ENCODE results near the gene ZMYND11. TPM values are rescaled to one million over a fixed set of nuclear protein-coding genes. Genes with fewer than 3 reads are reported as not detected.

The ZMYND11 gene
- total RNA-seq, 2 donors from 2014 or later = 34.2 to 37.7 TPM

DNA sequence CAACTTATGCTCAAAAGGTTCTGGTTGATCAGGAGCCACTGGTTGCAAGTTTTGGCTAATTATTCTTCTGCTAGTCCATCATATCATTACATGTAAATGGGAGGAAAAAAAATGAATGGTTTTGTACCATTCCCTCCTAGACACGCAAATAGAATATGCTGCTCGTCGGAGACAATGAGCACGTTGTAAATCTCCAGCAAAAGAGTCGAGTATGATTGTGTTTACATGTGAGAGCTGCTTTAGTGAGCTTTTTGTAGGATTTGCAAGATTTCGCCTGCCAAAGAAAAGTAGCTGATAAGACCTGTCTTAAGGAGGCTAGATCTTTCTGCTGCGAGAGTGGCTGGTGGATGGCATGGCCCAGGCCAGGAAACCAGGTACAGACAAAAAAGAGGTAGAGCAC lies 109.0 kb downstream of the ZMYND11 start:
- no peak overlapping the region for H3K9ac ChIP-seq (ENCODE audit: extremely low read depth, low read length, poor library complexity, severe bottlenecking)
- no peaks in the 10 kb centered on the region for H3K27me3 Mint-ChIP-seq (ENCODE audit: insufficient read depth)
- 90 to 97% methylated on average over 5 to 7 of the region's 7 CpGs for WGBS, 2 experiments (ENCODE audit: insufficient coverage in 1 of 2, insufficient read length in 1 of 2)
- no peak overlapping the region for H3K4me3 Mint-ChIP-seq
- peaks cover 34% of the 10 kb centered on the region for H3K36me3 Mint-ChIP-seq (ENCODE audit: low read depth)
- TF ChIP-seq, protein P1, sequence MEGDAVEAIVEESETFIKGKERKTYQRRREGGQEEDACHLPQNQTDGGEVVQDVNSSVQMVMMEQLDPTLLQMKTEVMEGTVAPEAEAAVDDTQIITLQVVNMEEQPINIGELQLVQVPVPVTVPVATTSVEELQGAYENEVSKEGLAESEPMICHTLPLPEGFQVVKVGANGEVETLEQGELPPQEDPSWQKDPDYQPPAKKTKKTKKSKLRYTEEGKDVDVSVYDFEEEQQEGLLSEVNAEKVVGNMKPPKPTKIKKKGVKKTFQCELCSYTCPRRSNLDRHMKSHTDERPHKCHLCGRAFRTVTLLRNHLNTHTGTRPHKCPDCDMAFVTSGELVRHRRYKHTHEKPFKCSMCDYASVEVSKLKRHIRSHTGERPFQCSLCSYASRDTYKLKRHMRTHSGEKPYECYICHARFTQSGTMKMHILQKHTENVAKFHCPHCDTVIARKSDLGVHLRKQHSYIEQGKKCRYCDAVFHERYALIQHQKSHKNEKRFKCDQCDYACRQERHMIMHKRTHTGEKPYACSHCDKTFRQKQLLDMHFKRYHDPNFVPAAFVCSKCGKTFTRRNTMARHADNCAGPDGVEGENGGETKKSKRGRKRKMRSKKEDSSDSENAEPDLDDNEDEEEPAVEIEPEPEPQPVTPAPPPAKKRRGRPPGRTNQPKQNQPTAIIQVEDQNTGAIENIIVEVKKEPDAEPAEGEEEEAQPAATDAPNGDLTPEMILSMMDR (conservative IDR thresholded peaks at IDR 0.05) = no peak
- H3K4me3 ChIP-seq (ENCODE audit: low read length) = no peak overlapping the region
- no peaks in the 10 kb centered on the region for H3K9me3 Mint-ChIP-seq
- H3K27ac Mint-ChIP-seq = peak overlapping the region; percentile 28
- H3K4me1 ChIP-seq (ENCODE audit: control insufficient read depth, insufficient read depth, low read length) = no peaks in the 10 kb centered on the region
- no peak overlapping the region for H3K27ac ChIP-seq (ENCODE audit: low read depth, low read length)
- H3K27me3 ChIP-seq (ENCODE audit: control insufficient read depth, insufficient read depth, low read length, poor library complexity, severe bottlenecking) = no peaks in the 10 kb centered on the region
- peaks cover 63% of the 10 kb centered on the region for H3K36me3 ChIP-seq (ENCODE audit: control insufficient read depth, insufficient read depth, low read length)
- H3K9me3 ChIP-seq (ENCODE audit: control insufficient read depth, low read length) = no peaks in the 10 kb centered on the region
- DNase-seq = no peak
- H3K4me1 Mint-ChIP-seq = peaks cover 4% of the 10 kb centered on the region

DNA sequence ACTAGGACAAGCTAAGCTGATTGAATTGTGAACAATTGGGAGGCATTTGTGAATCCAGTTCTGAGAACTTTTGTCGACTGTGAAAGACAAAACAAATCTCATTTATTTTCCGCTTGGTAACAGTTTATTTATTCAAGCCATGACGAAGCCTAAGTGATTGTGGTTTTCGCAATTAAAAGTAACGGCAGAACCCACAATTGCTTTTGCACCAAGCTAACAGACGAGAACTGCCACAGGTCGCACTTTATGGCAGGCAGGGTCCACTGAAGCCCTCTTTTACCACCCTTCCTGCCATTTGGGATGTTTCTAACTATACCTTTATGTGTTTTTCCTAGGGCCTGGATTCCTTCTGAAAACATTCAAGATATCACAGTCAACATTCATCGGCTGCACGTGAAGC lies 111.2 kb downstream of the ZMYND11 start:
- Mint-ChIP-seq H3K27me3 (ENCODE audit: insufficient read depth) (no peaks in the 10 kb centered on the region), H3K9me3 (no peaks in the 10 kb centered on the region), H3K36me3 (ENCODE audit: low read depth) (peaks cover 44% of the 10 kb centered on the region), H3K4me3 (no peak overlapping the region), H3K4me1 (peaks cover 4% of the 10 kb centered on the region), H3K27ac (no peak overlapping the region)
- H3K9ac ChIP-seq (ENCODE audit: extremely low read depth, low read length, poor library complexity, severe bottlenecking) = no peak overlapping the region
- 91 to 95% methylated on average over 9 of the region's 9 CpGs for WGBS, 2 experiments (ENCODE audit: insufficient coverage in 1 of 2, insufficient read length in 1 of 2)
- no peak for DNase-seq
- H3K27ac ChIP-seq (ENCODE audit: low read depth, low read length) = no peak overlapping the region
- H3K36me3 ChIP-seq (ENCODE audit: control insufficient read depth, insufficient read depth, low read length) = peaks cover 64% of the 10 kb centered on the region
- TF ChIP-seq, protein P1 (conservative IDR thresholded peaks at IDR 0.05) = no peak
- H3K4me1 ChIP-seq (ENCODE audit: control insufficient read depth, insufficient read depth, low read length) = no peaks in the 10 kb centered on the region
- H3K9me3 ChIP-seq (ENCODE audit: control insufficient read depth, low read length) = no peaks in the 10 kb centered on the region
- H3K27me3 ChIP-seq (ENCODE audit: control insufficient read depth, insufficient read depth, low read length, poor library complexity, severe bottlenecking) = no peaks in the 10 kb centered on the region
- H3K4me3 ChIP-seq (ENCODE audit: low read length) = no peak overlapping the region

DNA sequence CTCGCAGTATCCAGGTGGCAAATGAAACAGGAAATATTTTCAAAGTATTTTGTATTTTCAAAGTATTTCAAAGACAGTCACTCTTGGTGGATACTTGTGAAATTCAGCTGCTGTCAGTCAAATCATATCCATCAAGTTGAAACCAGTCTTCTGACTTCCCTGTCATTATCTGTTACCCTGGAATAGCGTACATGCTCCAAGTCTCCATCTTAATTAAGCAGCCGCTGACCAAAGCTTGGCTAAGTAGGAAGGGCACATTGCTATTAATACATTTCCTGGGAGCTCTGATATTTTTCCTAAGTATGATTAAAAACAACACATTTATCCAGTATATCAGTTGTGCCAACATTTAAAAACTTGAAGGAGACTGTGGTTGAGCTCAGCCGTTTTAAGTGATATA lies 112.2 kb downstream of the ZMYND11 start:
- TF ChIP-seq, protein P1 (conservative IDR thresholded peaks at IDR 0.05) = no peak
- H3K27ac ChIP-seq (ENCODE audit: low read depth, low read length) = no peak overlapping the region
- H3K9me3 ChIP-seq (ENCODE audit: control insufficient read depth, low read length) = no peaks in the 10 kb centered on the region
- H3K4me1 ChIP-seq (ENCODE audit: control insufficient read depth, insufficient read depth, low read length) = no peaks in the 10 kb centered on the region
- no peak overlapping the region for H3K9ac ChIP-seq (ENCODE audit: extremely low read depth, low read length, poor library complexity, severe bottlenecking)
- no peaks in the 10 kb centered on the region for H3K27me3 ChIP-seq (ENCODE audit: control insufficient read depth, insufficient read depth, low read length, poor library complexity, severe bottlenecking)
- 93 to 96% methylated on average over 3 to 4 of the region's 4 CpGs for WGBS, 2 experiments (ENCODE audit: insufficient coverage in 1 of 2, insufficient read length in 1 of 2)
- no peak for DNase-seq
- Mint-ChIP-seq H3K27ac (no peak overlapping the region), H3K36me3 (ENCODE audit: low read depth) (peaks cover 47% of the 10 kb centered on the region), H3K27me3 (ENCODE audit: insufficient read depth) (no peaks in the 10 kb centered on the region), H3K9me3 (no peaks in the 10 kb centered on the region), H3K4me1 (peaks cover 4% of the 10 kb centered on the region), H3K4me3 (no peak overlapping the region)
- H3K36me3 ChIP-seq (ENCODE audit: control insufficient read depth, insufficient read depth, low read length) = peaks cover 61% of the 10 kb centered on the region
- no peak overlapping the region for H3K4me3 ChIP-seq (ENCODE audit: low read length)
